A549 (cell line): Measurements from ENCODE around the gene TEX55.

Experiments
- CEBPB ChIP-seq, 2 experiments: fragments of >200 bp in 1 of 2; sonication (Bioruptor Twin) in 1 of 2; formaldehyde crosslinking in 1 of 2; IDR thresholded peaks; 2 replicates each; pipeline ENCODE4 v1.6.1; 2012 to 2016
- CHD4 ChIP-seq: fragments of 200-600 bp; sonication (generic); IDR thresholded peaks from 2 replicates; pipeline ENCODE4 v1.6.1; 2016; ENCODE audit warnings: antibody characterized with exemption, mild to moderate bottlenecking, borderline replicate concordance
- CTCF ChIP-seq: fragments of >200 bp; sonication (Bioruptor Twin); formaldehyde crosslinking; IDR thresholded peaks from 3 replicates; pipeline ENCODE4 v1.5.1; 2016
- EP300 ChIP-seq, 2 experiments: fragments of >200 bp; sonication (Bioruptor Twin); formaldehyde crosslinking; IDR thresholded peaks; 2 replicates in 1 of 2; 3 replicates in 1 of 2; pipeline ENCODE4 v1.6.1; 2016 to 2017
- POLR2A ChIP-seq: IDR thresholded peaks from 2 replicates; pipeline ENCODE4 v1.6.1; 2012; ENCODE audit warnings: mild to moderate bottlenecking, low read length

GRCh38 chr3:119146578-119147375 lies 812 bp downstream of the TEX55 start:
- TF ChIP-seq EP300 (IDR thresholded peaks at IDR 0.05) (no peak), CTCF (no peak), POLR2A (no peak), CHD4 (no peak), CEBPB (IDR thresholded peaks at IDR 0.05) (no peak)
